HepG2 (cell line): ENCODE measurements around the gene ZBP1. TPM values are rescaled to one million over a fixed set of nuclear protein-coding genes. Genes with fewer than 3 reads are reported as not detected.

Experiments
- CBFB ChIP-seq: sonication (generic); formaldehyde crosslinking; IDR thresholded peaks from 2 replicates; pipeline ENCODE4 v1.4.0; 2020; ENCODE audit warnings: missing genetic modification reagents
- CTCF ChIP-seq: sonication (generic); formaldehyde crosslinking; IDR thresholded peaks from 2 replicates; pipeline ENCODE4 v1.5.0; 2020; ENCODE audit warnings: mild to moderate bottlenecking, missing genetic modification reagents, moderate library complexity
- DBP ChIP-seq: sonication (generic); formaldehyde crosslinking; IDR thresholded peaks from 2 replicates; pipeline ENCODE4 v1.4.0; 2020; ENCODE audit warnings: missing genetic modification reagents; ENCODE audit errors: not compliant biosample characterization
- E2F5 ChIP-seq: sonication (generic); formaldehyde crosslinking; conservative IDR thresholded peaks from 2 replicates; pipeline ENCODE4 v1.4.0; 2020; ENCODE audit warnings: missing genetic modification reagents
- JUNB ChIP-seq: sonication (generic); formaldehyde crosslinking; IDR thresholded peaks from 2 replicates; pipeline ENCODE4 v1.8.0; 2022; ENCODE audit warnings: missing genetic modification reagents, mild to moderate bottlenecking, borderline replicate concordance
- KMT2A ChIP-seq: sonication (generic); formaldehyde crosslinking; IDR thresholded peaks from 2 replicates; pipeline ENCODE4 v1.4.0; 2020; ENCODE audit warnings: missing genetic modification reagents
- NBN ChIP-seq: fragments of 450-650 bp; conservative IDR thresholded peaks from 2 replicates; pipeline ENCODE4 v1.6.1; 2017
- PRDM4 ChIP-seq: sonication (generic); formaldehyde crosslinking; IDR thresholded peaks from 2 replicates; pipeline ENCODE4 v1.9.0; 2021; ENCODE audit warnings: missing genetic modification reagents, borderline replicate concordance
- RAD51 ChIP-seq: fragments of 450-650 bp; IDR thresholded peaks from 2 replicates; pipeline ENCODE4 v1.6.1; 2016; ENCODE audit warnings: borderline replicate concordance
- RARA ChIP-seq: IDR thresholded peaks from 2 replicates; pipeline ENCODE4 v1.6.1; 2016; ENCODE audit warnings: missing genetic modification reagents, missing compliant biosample characterization
- TFE3 ChIP-seq: IDR thresholded peaks from 2 replicates; pipeline ENCODE4 v1.6.1; 2016
- ZNF225 ChIP-seq: sonication (generic); formaldehyde crosslinking; IDR thresholded peaks from 2 replicates; pipeline ENCODE4 v1.4.0; 2020; ENCODE audit warnings: mild to moderate bottlenecking, missing genetic modification reagents
- ZNF251 ChIP-seq: sonication (generic); formaldehyde crosslinking; IDR thresholded peaks from 2 replicates; pipeline ENCODE4 v1.9.0; 2021; ENCODE audit warnings: mild to moderate bottlenecking, missing genetic modification reagents
- ZNF317 ChIP-seq: sonication (generic); formaldehyde crosslinking; IDR thresholded peaks from 2 replicates; pipeline ENCODE4 v1.5.0; 2020; ENCODE audit warnings: mild to moderate bottlenecking, missing genetic modification reagents
- ZSCAN9 ChIP-seq: IDR thresholded peaks from 2 replicates; pipeline ENCODE4 v1.6.1; 2016; ENCODE audit warnings: borderline replicate concordance
- polyA plus RNA-seq, 8 experiments: library from polyadenylated mRNA; depleted of rRNA in 3 of 8; stranded (reverse) in 7 of 8; unstranded in 1 of 8; fragments of >200 nt; fragmentation: Illumina TruSeq in 4 of 8; extraction: Trizol in 4 of 8; gene quantifications; 2 replicates each; pipeline versions ENCODE4 v1.2.1 to v1.2.3, GENCODE V29; 2011 to 2016; ENCODE audit warnings: low read depth in 4 of 8, missing spikeins in 1 of 8, mixed read lengths in 1 of 8; ENCODE audit not compliant: insufficient read depth in 1 of 8
- total RNA-seq, 5 experiments: library from RNA; depleted of rRNA; stranded (reverse); fragments of >200 nt; fragmentation: Illumina TruSeq; extraction: Trizol; gene quantifications; 2 replicates each; pipeline ENCODE4 v1.2.3, GENCODE V29; 2016; ENCODE audit warnings: low read depth in 1 of 5
- TF ChIP-seq, protein P1 (sequence below): sonication (generic); formaldehyde crosslinking; IDR thresholded peaks from 2 replicates; pipeline ENCODE4 v1.4.0; 2020; ENCODE audit warnings: mild to moderate bottlenecking, missing genetic modification reagents
- TF ChIP-seq, protein P2 (sequence below): sonication (generic); formaldehyde crosslinking; conservative IDR thresholded peaks from 2 replicates; pipeline ENCODE4 v1.5.0; 2020; ENCODE audit warnings: missing genetic modification reagents

The ZBP1 gene
- total and polyA plus RNA-seq, 2 of the 13 experiments (the other 11 are each of a cell fraction or from before 2014, with no cell fraction given): not detected

DNA sequence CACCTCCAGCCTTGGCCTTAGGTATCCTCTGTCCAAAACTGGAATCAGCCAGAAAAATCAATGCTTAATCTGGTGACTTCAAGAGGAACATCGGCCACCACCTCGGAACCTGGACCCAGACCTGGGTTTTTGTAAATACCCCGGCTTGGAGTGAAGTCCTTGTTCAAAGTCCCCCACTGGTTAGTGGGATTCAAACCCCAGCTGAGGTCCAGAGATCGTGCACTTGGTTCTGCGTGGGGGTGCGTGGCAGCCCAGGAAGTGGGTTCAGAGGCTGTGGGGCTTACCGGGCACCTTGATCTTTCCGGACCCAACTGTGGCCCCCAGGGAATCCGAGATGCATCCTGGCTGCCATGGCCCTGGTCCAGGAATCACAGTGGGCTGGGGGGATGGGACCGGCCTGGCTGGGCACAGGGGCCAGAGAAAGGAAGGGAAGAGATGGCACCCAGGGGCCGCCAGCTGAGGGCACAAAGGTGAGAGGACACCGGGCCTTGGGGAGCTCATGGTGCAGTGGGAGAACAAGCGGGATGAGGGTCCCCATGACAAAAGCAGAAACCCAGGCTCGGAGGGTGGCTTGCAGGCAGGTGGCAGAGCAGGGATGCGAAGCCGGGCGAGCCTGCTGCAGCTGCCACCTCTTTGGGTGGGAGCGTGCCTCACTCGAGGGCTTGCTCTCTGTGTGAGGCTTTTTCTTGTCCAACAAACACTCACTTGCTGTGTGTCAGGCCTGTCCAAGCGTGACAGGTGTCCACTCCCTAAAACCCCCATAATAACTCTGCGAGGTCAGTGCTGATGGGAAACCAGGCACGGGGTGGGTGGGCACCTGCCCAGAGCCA is 27.7 kb downstream of the ZBP1 start (continued):
- TF ChIP-seq RAD51 (no peak), DBP (CRISPR knock-in tag) (no peak), ZNF251 (CRISPR knock-in tag) (no peak), NBN (no peak), TFE3 (CRISPR knock-in tag) (no peak), CBFB (CRISPR knock-in tag) (no peak), KMT2A (no peak), ZNF225 (CRISPR knock-in tag) (no peak; the same call in 1 of the 2 replicates), E2F5 (no peak), ZSCAN9 (no peak), RARA (peak; percentile 72; the same call in 1 of the 2 replicates), JUNB (CRISPR knock-in tag) (no peak), ZNF317 (CRISPR knock-in tag) (peak; percentile 70), CTCF (CRISPR knock-in tag) (no peak; the same call in 1 of the 2 replicates), PRDM4 (CRISPR knock-in tag) (no peak)
- TF ChIP-seq, protein P1, sequence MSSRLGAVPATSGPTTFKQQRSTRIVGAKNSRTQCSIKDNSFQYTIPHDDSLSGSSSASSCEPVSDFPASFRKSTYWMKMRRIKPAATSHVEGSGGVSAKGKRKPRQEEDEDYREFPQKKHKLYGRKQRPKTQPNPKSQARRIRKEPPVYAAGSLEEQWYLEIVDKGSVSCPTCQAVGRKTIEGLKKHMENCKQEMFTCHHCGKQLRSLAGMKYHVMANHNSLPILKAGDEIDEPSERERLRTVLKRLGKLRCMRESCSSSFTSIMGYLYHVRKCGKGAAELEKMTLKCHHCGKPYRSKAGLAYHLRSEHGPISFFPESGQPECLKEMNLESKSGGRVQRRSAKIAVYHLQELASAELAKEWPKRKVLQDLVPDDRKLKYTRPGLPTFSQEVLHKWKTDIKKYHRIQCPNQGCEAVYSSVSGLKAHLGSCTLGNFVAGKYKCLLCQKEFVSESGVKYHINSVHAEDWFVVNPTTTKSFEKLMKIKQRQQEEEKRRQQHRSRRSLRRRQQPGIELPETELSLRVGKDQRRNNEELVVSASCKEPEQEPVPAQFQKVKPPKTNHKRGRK (CRISPR knock-in tag): no peak
- TF ChIP-seq, protein P2, sequence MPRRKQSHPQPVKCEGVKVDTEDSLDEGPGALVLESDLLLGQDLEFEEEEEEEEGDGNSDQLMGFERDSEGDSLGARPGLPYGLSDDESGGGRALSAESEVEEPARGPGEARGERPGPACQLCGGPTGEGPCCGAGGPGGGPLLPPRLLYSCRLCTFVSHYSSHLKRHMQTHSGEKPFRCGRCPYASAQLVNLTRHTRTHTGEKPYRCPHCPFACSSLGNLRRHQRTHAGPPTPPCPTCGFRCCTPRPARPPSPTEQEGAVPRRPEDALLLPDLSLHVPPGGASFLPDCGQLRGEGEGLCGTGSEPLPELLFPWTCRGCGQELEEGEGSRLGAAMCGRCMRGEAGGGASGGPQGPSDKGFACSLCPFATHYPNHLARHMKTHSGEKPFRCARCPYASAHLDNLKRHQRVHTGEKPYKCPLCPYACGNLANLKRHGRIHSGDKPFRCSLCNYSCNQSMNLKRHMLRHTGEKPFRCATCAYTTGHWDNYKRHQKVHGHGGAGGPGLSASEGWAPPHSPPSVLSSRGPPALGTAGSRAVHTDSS: no peak
